Measurements from ENCODE around the gene SNTB2. TPM values are rescaled to one million over a fixed set of nuclear protein-coding genes. Genes with fewer than 3 reads are reported as not detected.
"Not testable (repeated sequence)": the region's sequence is repeated elsewhere in the genome, so short reads cannot be mapped to it uniquely, and the experiment has no call there.

SNTB2 gene
- total and polyA plus RNA-seq, 4 donors, result 2.1 to 7.8 (median 4.1) TPM

GRCh38 chr16:69253870-69254341 is 66.9 kb downstream of the SNTB2 start:
- H3K27ac ChIP-seq (ENCODE audit: low read depth in 1 of 2, low read length in 2 of 2), result no peak overlapping the region
- DNase-seq (ENCODE audit: low spot score), result no peak
- no peaks in the 10 kb centered on the region for H3K27me3 ChIP-seq (ENCODE audit: control insufficient read depth in 4 of 4, insufficient read depth in 4 of 4, low read length in 3 of 4)
- peaks cover 0 to 2% (median 0%) of the 10 kb centered on the region in 4 donors for H3K36me3 ChIP-seq (ENCODE audit: control insufficient read depth in 4 of 4, insufficient read depth in 3 of 4, low read depth in 1 of 4, low read length in 3 of 4)
- H3K9ac ChIP-seq (ENCODE audit: low read depth in 1 of 2, low read length in 2 of 2), result no peak overlapping the region
- TF ChIP-seq YY1 (IDR thresholded peaks at IDR 0.05), result no peak
- no peak for TF ChIP-seq CTCF (IDR thresholded peaks at IDR 0.05; ENCODE audit: low read depth, low read length, missing input control)
- no peak for TF ChIP-seq HNF4A (conservative IDR thresholded peaks at IDR 0.05)
- H3K9me3 ChIP-seq (ENCODE audit: control insufficient read depth in 4 of 4, low read length in 3 of 4), result no peaks in the 10 kb centered on the region
- no peak overlapping the region for H3K4me3 ChIP-seq (ENCODE audit: low read depth in 1 of 3, low read length in 3 of 3)
- 83% methylated on average over 5 of the region's 5 CpGs for WGBS
- no peaks in the 10 kb centered on the region for H3K4me1 ChIP-seq (ENCODE audit: control insufficient read depth in 4 of 4, insufficient read depth in 4 of 4, low read length in 3 of 4)

GRCh38 chr16:69259428-69259764 is 72.4 kb downstream of the SNTB2 start:
- not testable (repeated sequence) for H3K9me3 ChIP-seq (ENCODE audit: control insufficient read depth in 4 of 4, low read length in 3 of 4); DNase-seq (ENCODE audit: low spot score); H3K4me3 ChIP-seq (ENCODE audit: low read depth in 1 of 3, low read length in 3 of 3); H3K27ac ChIP-seq (ENCODE audit: low read depth in 1 of 2, low read length in 2 of 2); H3K27me3 ChIP-seq (ENCODE audit: control insufficient read depth in 4 of 4, insufficient read depth in 4 of 4, low read length in 3 of 4); H3K4me1 ChIP-seq (ENCODE audit: control insufficient read depth in 4 of 4, insufficient read depth in 4 of 4, low read length in 3 of 4); H3K9ac ChIP-seq (ENCODE audit: low read depth in 1 of 2, low read length in 2 of 2); H3K36me3 ChIP-seq (ENCODE audit: control insufficient read depth in 4 of 4, insufficient read depth in 3 of 4, low read depth in 1 of 4, low read length in 3 of 4)
- WGBS, result 96% methylated on average over 9 of the region's 9 CpGs

DNA sequence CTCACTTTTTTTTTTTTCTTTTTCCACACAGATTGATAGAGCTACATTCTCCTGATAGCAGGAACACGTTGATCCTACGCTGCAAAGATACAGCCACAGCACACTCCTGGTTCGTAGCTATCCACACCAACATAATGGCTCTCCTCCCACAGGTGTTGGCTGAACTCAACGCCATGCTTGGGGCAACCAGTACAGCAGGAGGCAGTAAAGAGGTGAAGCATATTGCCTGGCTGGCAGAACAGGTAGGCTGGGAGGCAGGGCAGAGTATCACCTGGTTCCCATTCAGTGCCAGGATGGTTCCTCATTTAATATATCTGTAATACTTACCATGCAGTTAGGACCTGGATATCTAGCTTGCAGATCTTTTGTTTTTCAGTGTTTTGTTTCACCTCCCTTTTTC is 73.1 kb downstream of the SNTB2 start:
- TF ChIP-seq TAF1 (conservative IDR thresholded peaks at IDR 0.05) (no peak), YY1 (IDR thresholded peaks at IDR 0.05) (no peak), RXRA (IDR thresholded peaks at IDR 0.05) (no peak), RAD21 (IDR thresholded peaks at IDR 0.05) (no peak), ATF3 (IDR thresholded peaks at IDR 0.05) (no peak), MAX (IDR thresholded peaks at IDR 0.05) (no peak), NR2F2 (IDR thresholded peaks at IDR 0.05) (no peak), GABPA (IDR thresholded peaks at IDR 0.05 in 1 of 2, conservative IDR thresholded peaks at IDR 0.05 in 1 of 2) (no peak), FOXA1 (IDR thresholded peaks at IDR 0.05) (no peak)
- TF ChIP-seq, protein P1, sequence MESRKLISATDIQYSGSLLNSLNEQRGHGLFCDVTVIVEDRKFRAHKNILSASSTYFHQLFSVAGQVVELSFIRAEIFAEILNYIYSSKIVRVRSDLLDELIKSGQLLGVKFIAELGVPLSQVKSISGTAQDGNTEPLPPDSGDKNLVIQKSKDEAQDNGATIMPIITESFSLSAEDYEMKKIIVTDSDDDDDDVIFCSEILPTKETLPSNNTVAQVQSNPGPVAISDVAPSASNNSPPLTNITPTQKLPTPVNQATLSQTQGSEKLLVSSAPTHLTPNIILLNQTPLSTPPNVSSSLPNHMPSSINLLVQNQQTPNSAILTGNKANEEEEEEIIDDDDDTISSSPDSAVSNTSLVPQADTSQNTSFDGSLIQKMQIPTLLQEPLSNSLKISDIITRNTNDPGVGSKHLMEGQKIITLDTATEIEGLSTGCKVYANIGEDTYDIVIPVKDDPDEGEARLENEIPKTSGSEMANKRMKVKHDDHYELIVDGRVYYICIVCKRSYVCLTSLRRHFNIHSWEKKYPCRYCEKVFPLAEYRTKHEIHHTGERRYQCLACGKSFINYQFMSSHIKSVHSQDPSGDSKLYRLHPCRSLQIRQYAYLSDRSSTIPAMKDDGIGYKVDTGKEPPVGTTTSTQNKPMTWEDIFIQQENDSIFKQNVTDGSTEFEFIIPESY (IDR thresholded peaks at IDR 0.05), result no peak
- no peaks in the 10 kb centered on the region for H3K27me3 ChIP-seq (ENCODE audit: control insufficient read depth in 4 of 4, insufficient read depth in 4 of 4, low read length in 3 of 4)
- 94% methylated on average over 4 of the region's 4 CpGs for WGBS
- no peaks in the 10 kb centered on the region for H3K4me1 ChIP-seq (ENCODE audit: control insufficient read depth in 4 of 4, insufficient read depth in 4 of 4, low read length in 3 of 4)
- H3K9me3 ChIP-seq (ENCODE audit: control insufficient read depth in 4 of 4, low read length in 3 of 4), result no peaks in the 10 kb centered on the region
- H3K4me3 ChIP-seq (ENCODE audit: low read depth in 1 of 3, low read length in 3 of 3), result no peak overlapping the region
- H3K9ac ChIP-seq (ENCODE audit: low read depth in 1 of 2, low read length in 2 of 2), result no peak overlapping the region
- DNase-seq (ENCODE audit: low spot score), result no peak
- no peak overlapping the region for H3K27ac ChIP-seq (ENCODE audit: low read depth in 1 of 2, low read length in 2 of 2)
- H3K36me3 ChIP-seq (ENCODE audit: control insufficient read depth in 4 of 4, insufficient read depth in 3 of 4, low read depth in 1 of 4, low read length in 3 of 4), result peaks cover 0 to 5% (median 0%) of the 10 kb centered on the region in 4 donors

Measured in liver (tissue), 9 donors.